G401 (cell line): ENCODE data around the gene ATF6. TPM values are rescaled to one million over a fixed set of nuclear protein-coding genes. Genes with fewer than 3 reads are reported as not detected.

Experiments used
- DNase-seq: peaks from one replicate; pipeline ENCODE4 v3.0.0-alpha.2; 2015; ENCODE audit warnings: low spot score
- in situ Hi-C: cut with HindIII; loops from 2 replicates; pipeline ENCODE4 v1.10.0; 2016; ENCODE audit warnings: low sequenced_read_pairs, mixed read lengths
- total RNA-seq: library from RNA; depleted of rRNA; stranded (reverse); fragments of >200 nt; shearing (Covaris generic); gene quantifications from 2 replicates; pipeline ENCODE4 v1.2.3, GENCODE V29; 2014

The ATF6 gene
- total RNA-seq, 1 experiment from 2014 or later = 15.2 TPM

DNA sequence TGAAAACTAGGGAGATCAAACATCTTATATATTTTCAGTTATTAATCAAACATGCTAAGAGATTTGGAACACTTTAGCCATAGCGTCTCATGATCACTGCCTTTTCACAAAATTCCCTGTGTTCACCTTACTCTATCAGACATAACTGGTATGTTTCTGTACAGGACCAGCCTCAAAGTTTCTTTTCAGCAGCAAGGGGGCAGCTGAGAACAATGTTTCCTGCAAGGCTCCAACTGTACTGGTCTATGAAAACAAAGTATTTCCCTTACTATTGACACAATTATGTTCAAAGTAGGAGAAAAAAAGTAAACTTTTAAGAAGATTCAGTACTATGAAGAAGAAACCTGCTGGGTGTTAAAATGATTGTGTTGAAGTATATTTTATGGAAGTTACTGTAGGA lies 98.5 kb downstream of the ATF6 start:
- peak; percentile 14 for DNase-seq
- in situ Hi-C loops = no loop called here

DNA sequence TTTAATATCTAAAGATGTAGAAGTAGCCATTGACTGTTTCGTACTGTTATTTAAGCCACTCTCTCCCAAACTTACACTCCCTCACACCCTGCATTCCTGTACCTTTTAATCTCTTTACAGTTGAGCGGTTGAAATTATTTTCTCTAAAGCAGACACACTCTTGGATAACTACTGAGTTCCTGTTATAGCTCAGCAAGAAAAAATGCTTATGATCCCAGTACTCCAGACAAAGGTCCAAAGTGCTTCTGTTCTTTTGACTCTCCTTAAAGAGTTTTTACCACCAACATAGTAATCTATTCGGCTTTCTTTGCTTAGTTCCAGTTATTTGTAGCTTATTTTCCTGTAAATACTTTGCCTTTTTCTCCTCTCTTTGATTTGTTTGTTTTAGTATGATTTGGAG lies 100.1 kb downstream of the ATF6 start:
- DNase-seq = no peak
- in situ Hi-C loops = no loop called here

DNA sequence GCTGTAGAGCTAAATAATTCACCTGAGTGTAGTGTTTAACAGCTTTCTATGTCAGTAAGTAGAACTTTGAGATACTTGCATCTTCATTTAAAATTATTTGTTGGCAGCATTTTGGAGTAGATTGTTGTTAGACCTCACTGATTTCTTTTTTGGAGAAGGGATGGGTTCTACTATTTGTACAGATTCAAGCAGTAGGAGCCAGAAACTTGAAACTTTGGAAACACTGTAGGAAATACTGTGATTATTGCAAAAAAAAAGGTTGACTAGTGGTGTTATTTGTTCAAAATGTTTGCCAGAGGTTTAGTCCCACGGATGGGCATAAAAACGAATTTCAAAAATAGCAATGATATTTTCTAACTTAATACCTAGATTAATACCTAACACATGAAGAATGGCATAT lies 102.7 kb downstream of the ATF6 start:
- in situ Hi-C loops = no loop called here
- no peak for DNase-seq

DNA sequence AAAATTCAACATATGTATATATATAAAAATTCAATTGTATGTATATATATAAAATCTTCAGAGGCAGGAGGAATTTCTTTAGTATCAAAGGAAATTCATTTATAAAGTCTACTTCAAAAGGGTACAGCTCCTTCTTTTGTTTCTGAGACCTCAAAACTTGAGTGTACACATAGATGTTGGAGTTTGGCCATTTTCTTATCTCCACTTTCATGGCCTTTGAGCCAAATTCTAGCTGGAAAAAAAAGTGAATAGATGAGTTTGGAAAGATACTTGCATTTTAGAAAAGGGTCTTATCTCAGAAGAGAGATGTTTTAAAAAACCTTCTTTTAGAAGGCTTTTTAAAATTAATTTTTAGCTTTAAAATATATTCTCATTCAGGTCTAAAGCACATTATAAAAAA lies 103.2 kb downstream of the ATF6 start:
- in situ Hi-C loops = no loop called here
- no peak for DNase-seq

DNA sequence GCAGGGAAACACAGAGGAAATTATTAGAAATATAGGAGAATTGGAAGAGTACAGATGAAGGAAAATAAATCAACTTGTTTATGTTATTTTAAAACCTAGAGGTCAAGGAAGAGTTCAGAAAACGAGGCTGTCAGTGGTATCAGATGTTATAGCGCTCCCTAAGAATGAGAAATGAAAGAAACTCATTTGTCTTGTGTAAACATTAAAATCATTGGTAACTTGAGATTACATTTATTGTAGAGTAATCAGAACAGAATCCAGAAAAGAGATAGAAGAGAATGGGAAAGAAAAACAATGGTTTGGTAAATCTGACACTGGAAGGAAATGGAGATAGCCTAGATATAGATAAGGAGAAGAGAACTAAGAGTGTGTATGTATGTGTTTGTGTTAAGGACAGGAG lies 106.4 kb downstream of the ATF6 start:
- in situ Hi-C loops = no loop called here
- DNase-seq = no peak

DNA sequence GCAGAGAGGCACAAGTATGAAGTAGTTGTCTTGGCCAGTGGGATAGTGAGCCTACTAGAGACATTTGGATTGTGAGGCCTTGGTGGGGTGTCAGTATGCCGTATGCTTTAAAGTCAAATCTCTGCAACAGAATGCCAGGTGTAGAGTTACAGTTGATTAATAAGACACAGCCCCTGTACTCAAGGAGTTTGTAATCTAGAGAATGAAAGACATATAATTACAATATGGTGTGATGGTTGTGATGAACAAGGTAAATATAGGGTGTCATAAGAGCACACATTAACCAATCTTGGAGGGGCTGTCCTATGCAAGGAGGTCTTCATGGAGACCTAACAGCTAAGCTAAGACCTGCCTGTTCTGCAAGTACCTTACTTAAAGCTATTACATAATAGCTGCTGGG lies 113.1 kb downstream of the ATF6 start:
- DNase-seq = no peak
- in situ Hi-C loops = no loop called here

DNA sequence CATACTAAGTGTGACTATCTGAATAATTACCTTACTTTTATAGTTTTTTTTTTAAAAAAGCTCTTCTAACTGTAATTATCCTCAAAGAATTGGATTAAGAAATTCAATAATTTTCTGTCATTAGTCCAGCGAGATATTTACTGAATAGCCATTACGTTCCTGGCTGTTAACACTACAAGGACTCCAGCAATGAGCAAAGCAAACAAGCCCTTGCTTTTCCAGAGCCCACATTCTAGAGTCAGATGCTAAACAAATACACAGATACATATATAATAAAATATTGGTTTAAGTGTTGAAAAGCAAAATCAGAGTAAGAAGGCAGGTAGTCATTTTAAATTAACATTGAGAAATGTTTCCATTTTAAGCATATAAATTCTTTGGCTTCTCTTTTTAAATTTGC lies 118.4 kb downstream of the ATF6 start:
- DNase-seq = no peak
- in situ Hi-C loops = no loop called here

DNA sequence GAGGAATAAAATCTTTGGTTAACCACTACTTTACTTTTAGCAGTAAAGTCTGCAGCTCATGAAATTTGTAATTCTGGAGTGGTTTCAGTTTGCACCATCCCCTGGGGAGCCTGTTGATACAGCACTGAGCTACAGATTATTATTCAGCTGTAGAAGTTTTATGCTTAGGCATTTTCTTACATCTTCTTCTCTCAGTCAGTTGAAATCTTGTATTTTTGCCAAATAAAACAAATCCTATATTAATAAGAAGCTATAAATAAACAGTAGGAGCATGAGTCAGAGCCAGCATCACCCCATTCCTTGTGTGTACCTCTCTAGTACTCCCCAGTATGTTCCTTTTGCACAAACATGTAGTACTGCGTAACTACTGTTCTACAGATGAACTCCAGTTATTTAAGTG lies 118.9 kb downstream of the ATF6 start:
- in situ Hi-C loops = no loop called here
- DNase-seq = peak; percentile 2

DNA sequence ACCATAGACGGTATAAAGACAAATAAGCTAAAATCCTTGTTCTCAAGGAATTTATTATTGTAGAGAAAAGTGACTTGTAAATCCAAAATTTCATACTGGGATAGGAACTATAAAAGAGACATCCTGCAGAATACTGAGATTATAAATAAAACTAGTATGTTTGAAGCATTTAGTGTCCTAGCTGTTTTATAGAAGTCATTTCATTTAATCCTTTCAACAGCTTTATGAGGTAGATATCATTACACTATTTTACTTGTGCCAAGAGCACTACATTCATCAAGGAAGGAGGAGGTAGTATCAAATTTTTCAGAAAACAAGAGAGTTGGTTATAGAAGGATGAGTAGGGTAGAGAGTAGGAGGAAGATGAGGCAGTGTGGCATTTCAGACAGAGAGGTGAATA lies 119.6 kb downstream of the ATF6 start:
- in situ Hi-C loops = no loop called here
- no peak for DNase-seq

DNA sequence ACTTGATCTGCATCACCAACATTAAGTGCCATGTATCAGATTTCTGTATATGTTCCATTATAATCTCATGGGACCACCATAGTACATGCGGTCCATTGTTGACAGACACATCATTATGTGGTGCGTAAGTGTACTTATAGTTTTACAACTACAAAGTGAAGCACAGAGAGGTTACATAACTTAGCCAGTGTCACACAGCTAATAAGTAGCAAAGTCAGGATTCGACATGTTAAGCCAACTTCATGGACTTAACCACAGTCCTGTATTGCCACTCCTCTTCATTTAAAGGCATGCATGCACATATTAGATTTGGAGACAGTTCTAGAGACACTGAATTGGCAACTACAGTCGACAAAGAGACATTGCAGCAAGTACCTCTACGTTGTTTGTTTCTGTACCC lies 120.5 kb downstream of the ATF6 start:
- DNase-seq = no peak

DNA sequence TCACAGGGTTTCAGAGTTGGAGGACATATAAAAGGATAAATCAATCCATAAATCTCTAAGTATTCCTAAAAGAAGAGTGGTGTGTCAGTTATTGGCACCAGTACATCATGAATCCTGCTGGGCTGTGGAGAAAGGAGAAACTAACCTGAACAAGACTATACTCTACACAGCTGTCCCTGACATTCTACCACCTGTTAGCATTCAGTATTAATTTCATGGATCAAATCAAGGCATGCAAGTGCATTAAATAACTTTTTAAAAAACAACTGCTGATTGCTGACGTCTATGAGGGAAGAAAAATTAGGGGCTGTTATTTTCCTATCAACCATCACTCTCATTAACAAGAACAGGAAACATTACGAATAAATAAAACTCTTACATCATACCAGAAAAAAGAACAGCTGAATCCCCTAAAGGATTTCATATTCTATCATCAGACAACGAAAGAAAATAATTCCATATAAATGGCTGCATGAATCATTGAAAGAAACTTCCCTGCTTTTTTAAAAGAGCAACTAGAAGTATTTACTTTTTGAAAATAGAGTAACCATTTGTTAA lies 121.7 kb downstream of the ATF6 start:
- no peak for DNase-seq
- in situ Hi-C loops = no loop called here

More for the DNA sequence above, 120.5 kb downstream of the ATF6 start:
- in situ Hi-C loops = no loop called here

DNA sequence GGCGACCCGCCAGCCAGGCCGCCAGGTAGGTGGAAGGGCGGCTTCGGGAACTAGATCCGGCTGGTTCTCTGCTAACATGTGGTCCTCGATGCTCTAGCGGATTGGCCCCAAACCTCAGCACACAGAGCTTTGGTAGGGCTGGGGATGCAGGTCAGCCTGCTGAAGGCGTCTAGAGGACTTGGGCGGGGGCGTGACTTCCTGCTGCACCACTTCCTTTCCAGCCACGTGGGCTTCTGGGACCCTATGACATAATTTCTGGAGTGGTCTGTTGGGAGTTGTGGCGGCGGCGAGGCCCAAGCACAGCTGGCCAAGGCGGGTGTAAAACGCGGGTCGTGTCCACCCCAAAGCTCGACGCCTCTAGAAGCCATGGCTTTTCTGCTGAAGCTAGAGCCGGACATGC lies 124.5 kb downstream of the ATF6 start:
- DNase-seq = no peak
- in situ Hi-C loops = no loop called here

DNA sequence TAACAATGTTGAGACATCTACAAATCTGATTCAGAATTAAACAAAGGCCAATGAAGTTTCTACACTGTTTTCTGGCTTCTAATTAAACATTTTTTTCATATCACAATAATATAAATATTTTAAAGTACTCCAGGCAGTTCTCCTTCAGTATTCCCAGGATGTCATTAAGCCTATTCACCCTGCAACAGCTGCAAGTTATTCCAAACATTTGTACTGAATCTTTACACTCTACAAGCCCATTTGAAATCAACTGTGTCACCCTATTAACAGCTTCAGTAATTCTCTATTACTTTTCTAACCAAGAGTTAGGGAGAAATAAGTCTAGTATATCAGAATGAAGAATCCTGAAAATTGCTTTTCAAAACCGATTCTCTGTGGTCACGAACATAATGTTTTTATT lies 133.0 kb downstream of the ATF6 start:
- DNase-seq = no peak
- in situ Hi-C loops = no loop called here

DNA sequence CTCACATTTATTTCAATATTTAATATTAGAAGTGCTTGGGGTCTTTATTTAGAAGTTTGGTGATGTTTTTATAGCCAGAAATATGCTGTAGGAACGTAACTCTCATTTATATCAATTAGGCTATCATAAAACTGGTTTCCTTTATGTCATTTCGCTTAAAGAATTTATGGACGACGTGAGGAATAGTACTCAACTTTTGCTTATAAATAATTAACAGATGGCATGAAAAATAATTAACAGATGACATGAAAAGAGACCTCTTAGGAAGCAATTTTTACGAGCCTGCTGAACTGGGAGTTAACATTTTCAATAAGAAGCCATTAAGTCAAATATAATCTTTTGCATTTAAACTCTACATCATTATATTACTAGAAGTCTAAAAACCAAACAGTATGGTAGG lies 134.0 kb downstream of the ATF6 start:
- in situ Hi-C loops = no loop called here

DNA sequence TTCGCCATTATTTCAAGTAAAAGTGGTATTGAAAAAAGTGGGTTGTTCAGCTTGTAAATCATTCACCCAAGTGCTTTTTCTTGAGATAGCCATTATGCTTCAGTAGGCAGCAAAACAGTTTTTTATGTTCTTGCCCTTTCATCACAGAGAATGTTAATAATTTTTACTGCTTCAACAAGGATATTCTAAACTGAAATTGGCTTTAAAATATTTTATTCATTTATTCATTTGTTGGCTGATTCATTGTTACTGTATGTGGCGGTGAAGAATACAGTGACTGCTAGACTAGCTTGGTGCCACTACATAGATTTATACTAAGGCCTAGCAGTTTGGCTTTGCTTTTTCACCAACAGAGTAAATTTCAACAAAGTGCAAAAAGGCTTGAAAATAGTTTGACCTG lies 136.1 kb downstream of the ATF6 start:
- no peak for DNase-seq
- in situ Hi-C loops = no loop called here

More for the DNA sequence above, 134.0 kb downstream of the ATF6 start:
- no peak for DNase-seq

DNA sequence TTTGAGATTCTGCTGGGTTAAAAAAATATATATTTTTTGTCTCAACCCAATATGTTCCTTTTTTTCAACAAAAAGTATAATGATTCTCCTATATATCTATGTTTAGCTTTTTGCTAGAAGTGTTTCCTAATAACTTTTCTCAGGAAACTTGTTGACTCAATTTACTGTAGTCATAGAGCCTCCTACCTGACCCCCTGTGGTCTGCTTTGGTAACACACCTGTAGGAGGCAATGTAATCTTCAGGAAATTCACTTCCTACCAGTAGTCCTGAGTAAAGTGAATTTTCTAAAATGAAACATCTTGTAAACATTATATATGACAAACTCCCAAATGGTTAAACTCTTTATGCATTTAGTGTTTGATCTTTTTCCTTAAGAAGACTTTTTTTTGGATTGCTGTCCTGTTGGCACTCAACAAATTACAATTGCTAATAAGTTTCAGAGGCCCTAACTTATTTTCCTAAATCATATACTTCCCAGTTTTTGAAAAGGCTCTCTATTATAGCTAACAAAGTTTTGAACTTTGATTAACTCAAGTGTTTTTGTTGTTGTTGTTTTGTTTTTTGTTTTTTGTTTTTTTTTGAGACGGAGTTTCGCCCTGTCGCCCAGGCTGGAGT lies 139.3 kb downstream of the ATF6 start:
- no peak for DNase-seq
- in situ Hi-C loops = no loop called here

DNA sequence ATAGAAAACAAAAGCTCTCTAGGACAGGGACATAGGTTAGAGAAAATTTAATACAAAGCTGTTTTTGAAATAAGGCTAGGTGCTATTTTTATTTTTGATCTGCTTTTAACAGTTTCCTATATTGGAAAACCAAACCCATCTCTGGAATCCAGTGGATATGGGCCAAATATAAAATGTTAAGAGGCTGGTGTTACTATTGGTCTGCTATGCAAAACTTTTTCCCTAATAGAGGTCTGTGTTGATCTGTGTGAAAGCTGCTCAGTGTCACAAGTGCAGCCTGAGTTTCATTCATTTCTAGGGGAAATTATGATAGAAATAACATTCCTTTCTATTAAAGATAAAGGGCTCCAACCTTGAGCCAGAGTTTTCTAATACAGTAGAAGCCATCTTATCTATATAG lies 141.1 kb downstream of the ATF6 start:
- in situ Hi-C loops = no loop called here
- DNase-seq = no peak

DNA sequence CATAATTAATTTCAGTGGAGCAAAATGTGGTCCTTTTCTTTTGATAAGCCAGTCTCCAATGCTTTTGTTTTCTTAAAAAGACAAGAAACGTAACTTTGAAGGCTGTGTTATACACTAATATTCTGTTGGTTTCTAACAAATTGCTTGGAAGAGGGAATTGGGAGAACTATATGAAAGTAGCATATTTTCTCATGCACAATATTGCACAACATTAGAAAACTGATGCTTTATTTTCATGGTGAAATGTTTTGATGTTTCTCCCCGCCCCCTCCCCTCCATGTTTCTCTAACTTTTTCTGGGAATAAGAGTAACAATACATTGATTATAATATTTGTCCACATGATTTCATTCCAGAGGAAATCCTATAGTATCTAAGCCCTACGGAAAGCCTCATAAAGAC lies 142.1 kb downstream of the ATF6 start:
- in situ Hi-C loops = no loop called here

DNA sequence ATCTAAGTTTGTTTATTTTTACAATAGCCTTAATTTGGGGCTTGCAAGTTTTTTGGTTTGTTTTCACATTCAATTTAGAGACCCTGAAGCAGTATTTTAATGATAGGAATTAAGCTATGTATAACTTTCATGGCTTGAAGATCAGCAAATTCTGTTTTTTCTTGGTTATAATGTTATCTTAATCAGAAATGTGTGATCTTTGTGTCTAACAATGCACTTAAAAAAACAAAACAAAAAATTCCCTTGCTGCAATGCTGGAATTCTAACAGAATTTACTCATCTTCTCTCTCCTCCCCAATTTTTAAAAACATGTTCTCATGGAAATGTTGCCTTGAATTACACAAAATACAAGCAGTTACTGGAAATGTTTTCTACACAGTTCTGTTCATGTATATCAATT lies 144.5 kb downstream of the ATF6 start:
- in situ Hi-C loops = no loop called here
- no peak for DNase-seq

More for the DNA sequence above, 142.1 kb downstream of the ATF6 start:
- no peak for DNase-seq

DNA sequence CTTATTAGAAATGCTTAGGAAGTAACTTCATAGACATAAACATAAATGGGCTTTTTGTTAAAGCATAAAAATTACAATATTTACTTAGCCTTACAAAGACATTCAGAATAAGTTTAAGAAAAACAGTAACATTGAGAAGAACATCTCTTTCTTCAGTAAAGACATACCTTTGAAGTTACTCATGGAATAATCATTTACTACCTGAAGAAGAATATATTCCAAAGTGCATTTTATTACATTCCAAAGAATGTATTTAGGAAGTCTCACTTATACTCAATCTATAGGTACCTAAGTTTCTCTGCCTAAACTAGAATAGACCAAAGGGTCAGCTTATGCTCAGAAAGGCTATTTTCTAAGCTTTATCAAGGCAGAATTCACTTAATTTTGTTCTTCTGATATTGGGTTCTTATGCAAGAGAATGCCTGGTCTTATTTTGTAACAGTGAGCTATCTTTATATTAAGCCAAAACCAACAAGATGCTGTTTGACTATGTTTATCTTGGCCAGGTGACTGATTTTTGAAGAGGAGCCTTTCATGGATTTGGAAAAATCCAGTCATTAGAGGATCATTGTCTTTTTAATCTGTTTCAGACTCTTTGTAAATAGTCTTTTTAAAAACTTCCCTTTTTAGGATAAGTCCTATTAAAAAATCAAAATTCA lies 147.5 kb downstream of the ATF6 start:
- no peak for DNase-seq
- in situ Hi-C loops = no loop called here

DNA sequence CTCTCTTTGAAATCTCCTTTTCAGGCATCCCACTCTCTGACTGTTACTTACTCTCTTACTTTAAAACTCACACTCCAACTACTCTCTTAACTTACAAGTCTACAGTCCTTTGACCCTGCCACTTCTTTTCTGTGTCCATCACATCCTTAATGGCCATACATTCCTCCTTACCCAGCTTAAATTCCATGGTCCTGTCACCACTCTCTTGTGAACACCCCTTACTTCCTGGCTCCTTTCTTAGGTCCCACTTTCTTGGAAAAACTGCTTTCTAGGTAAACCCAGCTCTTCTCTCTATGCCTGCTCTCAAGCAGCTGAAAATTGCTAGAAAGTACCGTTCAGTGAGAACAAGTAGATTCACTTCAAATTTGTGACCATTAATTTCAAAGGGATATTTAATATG lies 148.5 kb downstream of the ATF6 start:
- in situ Hi-C loops = no loop called here
- no peak for DNase-seq
